Suppressor macrophage treated with lipopolysaccharide for 4 hours (primary cell): ENCODE results near the gene YEATS2.
A peak's percentile ranks its signal among the peaks of the same experiment; 100 is the strongest.

Experiments used
- DNase-seq: peaks from one replicate; pipeline ENCODE4 v3.0.0-alpha.2; 2020

The YEATS2 gene

DNA sequence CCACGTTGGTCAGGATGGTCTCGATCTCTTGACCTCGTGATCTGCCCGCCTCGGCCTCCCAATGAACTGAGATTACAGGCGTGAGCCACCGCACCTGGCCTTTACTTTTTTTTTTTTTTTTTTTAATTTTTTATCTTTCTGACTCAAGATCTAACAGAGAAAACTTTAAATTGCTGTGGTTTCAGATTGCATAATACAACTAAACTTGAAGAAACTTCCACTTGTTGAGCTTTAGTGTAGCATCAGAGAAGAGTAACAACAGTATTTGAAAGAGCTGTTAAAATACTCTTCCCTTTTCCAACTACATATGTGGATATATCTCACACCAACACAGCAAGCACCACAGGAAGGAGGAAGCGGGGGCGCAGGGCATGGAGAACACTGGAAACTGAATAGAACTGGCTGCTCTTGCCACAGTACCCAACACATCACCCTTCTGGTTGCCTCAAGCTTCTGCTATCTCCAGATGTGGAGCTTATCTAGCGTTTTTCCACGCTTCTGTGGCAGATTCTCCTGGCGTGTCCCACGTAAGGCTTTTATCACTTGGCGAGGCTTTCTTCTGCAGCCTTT, 82.4 kb downstream of the YEATS2 start:
- DNase-seq, result peak; percentile 74

DNA sequence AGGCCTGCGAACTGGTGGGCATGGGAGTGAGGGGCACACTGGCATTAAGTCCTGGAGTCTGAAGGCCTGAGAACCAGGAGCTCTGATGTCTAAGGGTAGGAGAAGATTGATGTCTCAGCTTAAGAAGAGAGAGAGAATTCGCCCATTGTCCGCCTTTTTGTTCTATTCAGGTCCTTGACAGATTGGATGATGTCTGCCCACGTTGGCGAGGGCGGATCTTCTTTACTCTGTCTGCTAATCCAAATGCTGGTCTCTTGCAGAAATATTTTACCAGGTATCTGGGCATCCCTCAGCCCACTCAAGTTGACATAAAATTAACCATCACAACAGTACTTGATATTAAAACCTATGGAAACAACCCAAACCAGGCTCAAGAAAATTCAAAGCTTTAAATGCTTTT, 83.6 kb downstream of the YEATS2 start:
- DNase-seq, result no peak

DNA sequence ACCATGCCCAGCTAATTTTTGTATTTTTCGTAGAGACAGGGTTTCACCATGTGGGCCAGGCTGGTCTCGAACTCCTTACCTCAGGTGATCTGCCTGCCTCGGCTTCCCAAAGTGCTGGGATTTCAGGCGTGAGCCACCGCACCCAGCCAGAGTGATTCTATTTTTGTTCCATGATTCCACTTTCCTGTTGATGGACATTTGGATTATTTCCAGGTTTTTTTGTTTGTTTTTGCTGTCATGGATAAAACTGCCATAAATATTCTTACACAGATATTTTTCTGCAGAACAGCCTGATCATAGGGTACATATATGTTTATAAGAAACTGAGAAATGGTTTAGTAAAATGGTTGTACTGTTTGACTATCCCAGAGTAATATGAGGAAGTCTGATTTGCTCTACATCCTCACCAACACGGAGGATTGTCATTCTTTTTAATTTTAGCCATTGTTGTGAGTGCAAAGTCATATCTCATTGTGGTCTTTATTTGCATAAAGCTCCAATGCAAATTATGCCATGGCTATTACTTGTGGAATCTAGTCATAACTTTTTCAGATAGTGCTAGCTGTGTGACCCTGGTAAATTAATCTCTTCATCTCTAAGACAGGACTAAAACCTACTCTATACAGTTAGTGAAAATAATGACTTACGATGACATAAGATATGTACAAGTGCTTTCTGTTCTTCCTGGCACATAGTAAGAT, 85.1 kb downstream of the YEATS2 start:
- no peak for DNase-seq

DNA sequence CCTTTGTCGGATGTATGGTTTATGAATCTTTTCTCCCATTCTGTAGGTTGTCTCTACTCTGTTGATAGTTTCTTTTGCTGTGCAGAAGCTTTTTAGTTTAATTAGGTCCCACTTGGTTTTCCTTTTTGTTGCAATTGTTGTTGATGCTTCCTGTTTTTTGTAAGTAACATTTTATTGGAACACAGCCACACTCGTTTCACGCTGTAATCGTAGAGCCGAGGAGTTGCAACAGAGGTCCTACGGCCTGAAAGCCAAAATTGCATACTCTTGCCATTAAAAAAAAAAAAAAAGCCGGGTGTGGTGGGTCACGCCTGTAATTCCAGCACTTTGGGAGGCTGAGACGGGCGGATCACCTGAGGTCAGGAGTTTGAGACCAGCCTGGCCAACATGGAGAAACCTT, 86.9 kb downstream of the YEATS2 start:
- peak; percentile 86 for DNase-seq

DNA sequence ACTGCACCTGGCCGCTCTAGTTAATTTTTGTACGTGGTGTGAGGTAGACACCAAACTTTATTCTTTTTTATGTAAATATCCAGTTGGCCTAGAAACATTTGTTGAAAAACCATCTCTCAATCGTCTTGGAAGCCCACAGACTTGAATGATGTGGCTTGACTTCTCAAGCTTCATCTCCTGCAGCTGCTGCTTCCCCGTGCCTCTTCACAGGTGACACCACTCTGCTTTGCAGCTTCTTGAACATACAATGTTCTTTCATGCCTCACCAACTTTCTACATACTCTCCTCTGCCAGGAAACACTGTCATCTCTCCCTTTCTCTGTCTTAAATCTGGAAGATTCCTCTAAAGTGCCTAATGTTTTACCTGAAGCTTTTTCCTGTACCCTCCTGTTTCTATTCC, 92.2 kb downstream of the YEATS2 start:
- DNase-seq, result no peak

DNA sequence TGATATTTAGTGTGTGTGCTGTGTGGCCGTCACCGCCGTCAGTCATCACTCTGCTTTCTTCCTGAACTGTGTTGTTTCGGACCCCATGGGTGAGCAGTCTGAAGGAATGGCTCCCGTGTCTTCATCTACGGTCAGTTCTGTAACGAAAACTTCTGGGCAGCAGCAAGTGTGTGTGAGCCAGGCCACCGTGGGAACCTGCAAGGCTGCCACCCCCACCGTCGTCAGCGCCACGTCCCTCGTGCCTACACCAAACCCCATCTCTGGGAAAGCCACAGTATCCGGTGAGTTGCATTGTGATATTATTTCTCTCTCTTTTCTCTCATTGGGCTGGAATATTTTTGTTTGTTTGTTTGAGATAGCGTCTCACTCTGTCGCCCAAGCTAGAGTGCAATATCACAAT, 93.1 kb downstream of the YEATS2 start:
- no peak for DNase-seq

DNA sequence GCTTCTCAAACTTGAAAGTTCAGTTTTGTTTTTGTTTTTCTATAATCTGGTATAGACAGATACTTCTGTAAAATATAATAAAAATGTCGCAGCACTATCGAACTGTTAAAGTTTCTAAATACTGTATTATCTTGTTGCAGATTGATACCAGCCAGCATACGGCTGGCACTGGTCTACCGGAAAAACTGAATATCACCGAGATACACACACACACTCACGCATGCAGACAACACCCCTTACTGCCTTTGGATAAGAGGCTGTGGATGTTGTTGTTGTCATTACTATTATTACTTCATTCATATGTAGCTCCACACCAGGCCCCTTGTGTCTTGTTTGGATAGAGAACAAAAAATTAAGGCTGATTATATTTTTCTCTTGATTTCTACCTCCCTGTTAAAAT, 95.4 kb downstream of the YEATS2 start:
- DNase-seq, result no peak

DNA sequence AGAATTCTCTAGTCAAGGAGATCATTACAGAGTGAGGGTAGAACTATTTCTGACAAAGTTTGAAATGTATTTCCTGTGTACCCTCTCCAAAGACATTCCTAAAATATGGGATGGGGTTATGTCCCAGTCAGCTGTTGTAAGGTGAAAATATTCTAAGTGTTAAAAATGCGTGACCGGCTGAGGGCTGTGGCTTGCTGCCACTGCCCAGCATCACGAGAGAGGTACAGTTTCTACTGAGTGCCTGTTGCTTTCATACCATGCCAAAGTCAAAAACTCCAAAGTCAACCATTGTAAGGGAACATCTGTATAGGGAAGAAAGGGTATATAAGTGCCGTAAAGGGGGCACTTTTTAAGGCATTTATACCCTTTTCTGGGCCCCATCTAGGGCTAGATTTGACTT, 96.9 kb downstream of the YEATS2 start:
- no peak for DNase-seq

DNA sequence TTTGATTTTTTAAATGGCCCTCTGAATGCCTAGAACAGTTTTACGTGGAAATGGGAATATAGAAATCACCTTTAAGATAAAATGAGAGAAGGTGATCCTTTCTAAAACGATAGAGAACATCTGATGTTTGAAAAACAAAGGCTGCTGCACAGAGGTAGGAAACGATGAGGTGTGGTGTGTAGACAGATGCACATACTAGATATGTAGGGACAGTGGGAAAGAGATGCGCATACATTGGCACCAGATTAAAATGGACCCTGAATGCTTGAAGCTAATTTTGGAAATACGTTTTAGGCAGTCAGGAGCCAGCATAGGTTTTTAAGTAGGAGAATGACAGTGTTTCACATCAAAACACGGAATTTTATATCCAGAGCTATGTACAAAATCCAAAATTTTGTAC, 98.8 kb downstream of the YEATS2 start:
- no peak for DNase-seq

DNA sequence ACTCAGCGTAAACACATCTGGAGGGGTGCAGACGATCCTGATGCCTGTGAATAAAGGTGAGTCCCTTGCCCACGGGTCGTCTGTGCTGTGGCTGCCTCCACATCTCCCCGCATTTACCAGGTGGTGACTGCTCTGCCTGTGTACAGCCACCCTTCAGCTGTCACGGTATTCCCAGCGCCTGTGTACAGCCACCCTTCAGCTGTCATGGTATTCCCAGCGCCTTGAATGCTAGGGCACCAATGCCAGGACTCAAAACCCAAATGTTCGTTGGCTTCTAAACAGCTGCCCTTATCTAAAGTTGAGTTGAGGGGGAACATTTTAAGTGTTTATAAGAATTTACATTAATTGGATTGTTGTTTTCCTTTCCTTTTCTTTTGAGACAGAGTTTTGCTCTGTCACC, 100.4 kb downstream of the YEATS2 start:
- no peak for DNase-seq

DNA sequence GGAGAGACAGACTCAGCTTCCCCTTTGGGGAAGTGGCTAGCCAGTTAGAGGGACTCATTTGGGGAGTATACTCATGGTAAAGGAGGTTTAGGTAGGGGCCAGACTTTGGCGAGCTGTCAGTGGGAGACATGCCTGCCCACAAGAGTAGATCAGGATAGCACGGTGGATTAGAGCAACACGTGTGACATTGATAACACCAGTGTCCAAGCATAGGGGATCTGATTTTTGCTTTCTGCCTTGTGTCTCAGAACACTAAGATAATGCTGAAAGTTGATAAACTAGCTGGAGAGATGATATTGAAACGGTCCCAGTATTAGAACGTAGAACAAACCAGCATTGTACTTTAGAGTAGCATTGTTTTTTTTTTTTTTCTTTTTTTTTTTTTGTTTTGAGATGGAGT, 101.9 kb downstream of the YEATS2 start:
- no peak for DNase-seq

DNA sequence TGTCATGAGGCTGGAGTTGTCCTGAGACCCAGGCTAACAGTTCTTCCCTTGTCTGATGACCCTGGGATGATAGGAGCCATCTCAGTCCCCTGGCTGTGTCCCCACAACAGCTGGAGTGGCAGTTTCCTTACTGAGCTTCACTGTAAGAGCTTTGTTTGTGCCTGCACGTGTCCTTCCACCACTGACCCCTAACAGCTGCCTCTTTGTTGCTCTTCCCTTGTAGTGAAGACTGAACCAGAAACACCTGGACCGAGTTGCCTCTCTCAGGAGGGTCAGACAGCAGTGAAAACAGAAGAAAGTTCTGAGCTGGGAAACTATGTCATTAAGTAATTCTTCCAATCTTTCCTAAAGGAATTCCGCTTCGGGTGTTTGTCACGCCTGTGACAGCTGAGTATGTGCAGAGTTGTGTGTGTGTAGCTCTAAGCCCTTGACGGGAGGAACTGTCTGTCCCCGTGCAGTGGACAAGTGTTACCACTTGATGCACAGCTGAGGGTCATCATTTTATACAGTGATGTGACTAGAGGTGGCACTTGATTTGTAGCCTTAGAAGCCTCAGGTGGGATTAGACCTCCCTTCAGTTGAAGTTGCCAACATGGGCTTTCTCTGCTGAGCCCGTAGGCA, 102.8 kb downstream of the YEATS2 start:
- no peak for DNase-seq

DNA sequence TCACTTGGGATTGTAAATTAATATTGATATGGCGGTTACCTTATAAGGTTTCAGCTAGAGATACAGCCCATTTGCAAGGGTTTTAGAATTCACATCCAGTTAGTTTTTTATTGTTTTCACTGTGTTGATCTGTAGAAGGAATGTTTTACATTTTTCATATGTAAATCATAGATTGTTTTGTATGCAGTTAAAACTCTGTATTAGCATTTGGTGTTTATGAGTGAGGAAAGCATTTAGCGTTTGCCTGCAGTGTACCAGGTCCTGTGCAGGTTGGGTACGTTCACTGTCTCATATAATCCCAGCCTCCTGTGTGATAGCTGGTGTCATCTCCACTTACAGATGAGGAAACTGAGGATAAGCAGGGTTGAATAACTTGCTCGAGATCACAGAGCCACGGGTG, 104.0 kb downstream of the YEATS2 start:
- DNase-seq, result no peak

DNA sequence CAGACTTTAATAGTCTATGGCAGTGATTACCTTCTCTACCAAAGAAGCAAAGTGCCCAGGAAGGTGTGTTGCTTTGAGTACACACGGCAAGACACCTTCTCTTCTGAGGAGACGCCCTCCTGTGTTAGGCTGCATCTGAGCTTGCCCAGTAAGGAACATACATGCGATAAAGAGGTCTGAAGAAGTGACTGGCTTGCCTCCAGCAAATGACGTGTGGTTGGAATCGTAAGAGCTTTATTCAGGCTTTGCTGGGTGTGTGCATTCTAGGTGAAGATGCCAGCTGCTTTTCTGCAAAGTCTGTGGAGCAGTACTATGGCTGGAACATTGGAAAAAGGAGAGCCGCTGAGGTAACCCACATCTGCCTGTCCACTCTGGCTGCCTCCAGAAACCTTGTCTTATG, 105.4 kb downstream of the YEATS2 start:
- DNase-seq, result no peak

DNA sequence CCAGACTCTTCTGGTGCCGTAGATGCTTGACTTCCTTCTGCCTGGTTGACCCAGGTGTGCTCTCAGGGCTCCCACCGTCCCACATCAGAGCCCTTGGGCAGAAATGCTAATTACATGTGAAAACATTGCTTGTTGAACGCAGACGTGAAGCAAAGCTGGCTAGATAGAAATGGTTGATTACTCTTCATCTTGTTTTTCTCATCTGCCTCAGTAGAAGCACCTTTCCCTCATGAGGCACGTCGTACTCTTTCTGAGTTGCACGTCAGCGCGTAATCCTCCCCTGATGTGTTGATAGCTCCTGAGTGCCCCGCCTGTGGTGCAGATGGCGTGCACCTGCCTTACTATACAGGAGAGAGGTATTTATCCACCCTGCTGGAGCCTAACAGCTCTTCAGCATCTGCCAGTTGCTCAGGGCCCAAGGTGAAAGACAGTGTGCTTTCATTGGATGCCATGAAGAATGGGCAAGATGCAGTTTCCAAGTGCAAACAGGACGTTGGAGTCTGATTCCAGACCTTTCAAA, 109.7 kb downstream of the YEATS2 start:
- DNase-seq, result no peak

DNA sequence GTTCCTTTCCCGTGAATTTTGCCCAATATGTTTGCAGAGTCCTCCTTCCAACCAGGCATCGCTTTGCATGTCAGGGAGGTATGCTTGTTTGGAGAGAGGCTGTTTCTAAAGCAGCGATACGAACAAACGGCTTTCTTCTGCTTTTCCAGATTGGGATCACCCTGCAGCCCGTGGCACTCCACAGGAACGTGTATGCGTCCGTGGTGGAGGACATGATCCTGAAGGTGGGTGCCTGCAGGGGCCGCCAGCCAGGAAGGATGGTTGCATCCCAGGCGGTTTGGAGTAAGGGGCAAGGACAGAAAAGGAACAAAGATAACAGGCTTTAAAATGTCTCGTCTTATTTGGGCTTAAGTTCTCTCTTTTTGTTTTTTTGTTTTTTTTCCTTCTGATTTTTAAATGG, 110.3 kb downstream of the YEATS2 start:
- DNase-seq, result no peak

DNA sequence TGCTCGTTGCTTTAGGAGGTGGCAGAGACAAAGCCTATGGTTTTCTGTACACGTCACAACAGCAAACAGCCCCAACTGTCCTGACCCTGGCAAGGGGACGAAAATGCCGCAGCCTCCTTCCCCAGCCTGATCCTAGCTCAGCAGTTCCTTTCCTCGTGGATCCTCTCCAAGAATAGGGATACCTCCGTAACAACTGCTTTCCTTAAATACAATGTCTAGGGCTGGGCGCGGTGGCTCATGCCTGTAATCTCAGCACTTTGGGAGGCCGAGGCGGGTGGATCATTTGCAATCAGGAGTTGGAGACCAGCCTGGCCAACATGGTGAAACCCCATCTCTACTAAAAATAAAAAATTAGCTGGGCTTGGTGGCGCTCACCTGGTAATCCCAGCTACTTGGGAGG, 110.8 kb downstream of the YEATS2 start:
- DNase-seq, result no peak

DNA sequence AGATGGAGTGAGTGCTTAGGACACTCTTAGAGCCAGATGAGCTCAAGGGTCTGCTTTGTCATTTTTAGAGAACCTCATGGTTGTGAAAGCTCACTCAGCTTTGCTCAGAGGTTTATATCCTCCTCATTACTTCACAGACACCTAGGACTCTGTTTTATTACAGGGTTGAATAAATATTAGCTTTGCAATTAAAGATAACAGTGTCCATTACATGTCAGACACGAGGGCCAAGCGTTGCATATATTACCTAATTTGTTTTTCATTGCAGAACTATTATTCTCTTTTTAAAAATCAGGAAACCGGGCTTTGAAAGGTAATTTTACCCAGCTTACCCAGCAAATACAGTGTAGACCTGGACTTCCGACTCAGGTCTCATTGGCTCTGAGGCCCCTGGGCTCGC, 111.7 kb downstream of the YEATS2 start:
- DNase-seq, result no peak

DNA sequence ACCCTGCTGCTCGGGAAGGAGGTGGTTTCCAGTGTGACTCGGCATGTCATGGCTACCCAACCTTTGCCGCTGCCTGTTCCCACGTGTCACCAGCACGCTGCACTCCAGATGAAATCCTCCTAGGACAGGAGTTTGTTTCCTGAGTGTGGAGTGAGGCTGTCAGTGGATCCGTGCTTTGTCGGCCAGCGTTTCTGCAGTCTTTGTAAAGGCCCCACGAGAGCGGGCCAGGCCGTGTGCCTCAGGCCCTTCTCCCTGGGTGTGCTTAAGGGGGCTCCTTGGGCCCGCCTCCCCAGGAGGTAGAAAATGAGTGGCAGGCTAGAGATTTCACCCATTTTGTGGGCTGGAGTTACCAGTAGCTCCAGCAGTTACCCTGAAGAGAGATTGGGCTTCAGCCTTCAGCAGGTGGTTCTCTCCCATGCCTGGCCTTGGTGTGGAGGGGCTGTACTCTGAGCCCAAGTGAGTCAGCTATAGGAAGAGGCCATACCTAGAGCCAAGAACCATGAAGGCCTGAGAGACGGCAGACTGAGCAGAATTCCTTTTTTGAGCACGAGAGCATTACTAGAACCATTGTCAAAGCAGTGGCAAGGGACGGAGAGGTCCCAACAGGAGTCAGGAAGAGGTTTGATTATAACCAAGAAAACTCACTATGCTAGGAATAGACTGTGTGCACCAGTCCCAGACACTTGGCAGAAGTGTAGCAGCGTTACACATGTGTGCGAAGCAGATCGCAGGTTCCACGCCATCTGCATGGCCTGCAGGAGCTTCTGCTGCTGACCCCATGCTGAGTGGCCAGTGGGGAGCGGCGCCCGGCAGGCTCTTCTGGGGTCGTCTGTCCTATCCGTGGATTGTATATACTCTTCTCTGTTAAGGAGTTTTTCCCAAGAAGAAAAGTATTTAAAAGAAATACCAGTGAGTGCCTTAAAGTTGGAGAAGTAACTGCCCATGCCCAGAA, 113.3 kb downstream of the YEATS2 start:
- no peak for DNase-seq

DNA sequence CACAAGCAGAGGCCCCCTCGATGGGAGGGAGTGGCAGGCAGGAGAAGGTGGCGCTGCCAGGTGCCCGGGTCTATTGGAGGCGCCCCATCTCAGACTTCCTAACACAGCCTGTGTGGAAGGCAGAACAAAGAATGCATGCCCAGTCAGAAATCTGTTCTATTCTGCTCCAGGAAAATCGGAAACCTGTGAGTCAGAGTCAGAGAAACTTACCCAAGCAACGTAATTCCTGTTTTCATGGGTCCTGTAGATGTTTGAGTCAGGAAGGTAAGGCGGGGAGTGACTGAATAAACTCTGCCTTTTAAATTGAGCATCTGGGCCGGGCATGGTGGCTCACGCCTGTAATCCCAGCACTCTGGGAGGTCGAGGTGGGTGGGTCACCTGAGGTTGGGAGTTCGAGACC, 114.0 kb downstream of the YEATS2 start:
- no peak for DNase-seq

DNA sequence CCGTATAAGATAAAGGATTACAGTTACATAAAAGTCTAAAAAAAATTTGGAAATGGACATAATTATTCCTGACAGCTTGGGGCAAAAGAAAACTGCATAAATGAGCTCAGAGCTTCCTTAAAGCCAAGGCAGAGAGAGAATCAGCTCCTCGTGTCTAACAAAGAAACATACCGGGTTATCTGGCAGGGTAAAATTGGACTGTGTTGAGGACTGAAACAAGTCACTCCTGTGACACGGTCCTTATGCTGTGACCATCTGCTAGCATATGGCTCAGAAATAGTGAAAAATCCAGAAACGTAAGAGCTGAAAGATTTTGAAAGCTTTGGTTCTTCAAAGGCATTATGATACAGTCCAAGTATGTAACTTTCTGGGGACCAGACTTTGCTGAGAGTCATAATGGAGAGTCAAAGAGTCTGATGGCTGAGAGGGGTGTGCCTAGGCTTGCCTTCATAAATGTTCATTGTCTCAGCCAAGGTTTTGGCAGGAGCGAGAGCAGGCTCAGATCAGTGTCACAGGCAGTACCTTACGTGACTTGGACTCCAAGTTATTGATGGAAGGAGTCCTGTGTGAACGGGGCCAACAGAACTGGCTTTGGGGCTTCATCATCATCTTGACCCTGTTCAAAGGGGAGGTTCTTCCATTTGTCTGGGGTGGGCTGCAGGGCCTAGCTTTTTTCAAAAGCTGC, 115.3 kb downstream of the YEATS2 start:
- no peak for DNase-seq

DNA sequence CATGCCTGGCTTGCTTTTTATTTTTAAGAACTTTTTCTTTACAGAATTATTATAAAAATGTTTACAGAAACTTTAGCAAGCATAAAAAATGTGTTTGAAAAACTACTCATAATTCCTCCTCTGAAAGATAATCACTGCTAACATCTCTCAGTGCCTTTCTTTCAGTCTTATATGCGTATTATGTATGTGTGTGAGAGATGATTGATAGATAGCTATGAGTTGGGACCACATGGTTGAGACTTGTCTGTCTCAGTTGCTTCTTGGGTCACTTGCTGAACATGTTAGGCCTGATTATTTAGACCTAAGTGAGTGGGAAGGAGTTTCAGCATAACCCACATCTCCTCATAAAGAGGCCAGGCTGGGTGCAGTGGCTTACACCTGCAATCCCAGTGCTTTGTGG, 116.6 kb downstream of the YEATS2 start:
- DNase-seq, result no peak

DNA sequence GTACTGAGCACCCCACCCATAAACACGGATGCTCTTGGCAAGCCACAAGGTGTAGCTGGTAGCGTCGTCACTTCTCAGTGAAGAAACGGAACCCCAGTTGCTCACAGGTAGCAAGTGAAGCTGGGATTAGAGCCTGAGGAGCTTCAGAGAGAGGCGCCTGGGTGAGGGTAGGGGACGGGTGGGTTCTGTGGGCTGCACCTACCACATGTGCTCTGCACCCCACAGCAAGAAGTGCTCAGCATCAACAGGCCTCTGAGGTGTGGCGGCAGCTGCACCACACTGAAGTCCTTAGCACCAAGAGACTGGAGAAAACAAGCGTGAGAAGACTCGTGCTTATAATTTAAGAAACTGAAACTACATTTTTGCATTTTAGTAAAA, 118.0 kb downstream of the YEATS2 start:
- DNase-seq, result no peak
